ENCODE measurements around the gene TPM1.

Gene TPM1

GRCh38 chr15:63049783-63050371, 7.3 kb downstream of the TPM1 start:
- peak overlapping the region; percentile 46 for H3K4me3 ChIP-seq (ENCODE audit: severe bottlenecking)
- no peak for DNase-seq (ENCODE audit: low spot score)
- H3K27ac ChIP-seq (ENCODE audit: poor library complexity, severe bottlenecking): peak overlapping the region; percentile 59
- H3K4me1 ChIP-seq (ENCODE audit: insufficient read depth, poor library complexity, severe bottlenecking): peaks cover 36% of the 10 kb centered on the region
- no peak for ATAC-seq (ENCODE audit: low read depth)
- H3K36me3 ChIP-seq (ENCODE audit: low read depth): peaks cover 33% of the 10 kb centered on the region
- no peaks in the 10 kb centered on the region for H3K9me3 ChIP-seq (ENCODE audit: severe bottlenecking)
- no peaks in the 10 kb centered on the region for H3K27me3 ChIP-seq (ENCODE audit: insufficient read depth, poor library complexity, severe bottlenecking)
- TF ChIP-seq, protein P1, sequence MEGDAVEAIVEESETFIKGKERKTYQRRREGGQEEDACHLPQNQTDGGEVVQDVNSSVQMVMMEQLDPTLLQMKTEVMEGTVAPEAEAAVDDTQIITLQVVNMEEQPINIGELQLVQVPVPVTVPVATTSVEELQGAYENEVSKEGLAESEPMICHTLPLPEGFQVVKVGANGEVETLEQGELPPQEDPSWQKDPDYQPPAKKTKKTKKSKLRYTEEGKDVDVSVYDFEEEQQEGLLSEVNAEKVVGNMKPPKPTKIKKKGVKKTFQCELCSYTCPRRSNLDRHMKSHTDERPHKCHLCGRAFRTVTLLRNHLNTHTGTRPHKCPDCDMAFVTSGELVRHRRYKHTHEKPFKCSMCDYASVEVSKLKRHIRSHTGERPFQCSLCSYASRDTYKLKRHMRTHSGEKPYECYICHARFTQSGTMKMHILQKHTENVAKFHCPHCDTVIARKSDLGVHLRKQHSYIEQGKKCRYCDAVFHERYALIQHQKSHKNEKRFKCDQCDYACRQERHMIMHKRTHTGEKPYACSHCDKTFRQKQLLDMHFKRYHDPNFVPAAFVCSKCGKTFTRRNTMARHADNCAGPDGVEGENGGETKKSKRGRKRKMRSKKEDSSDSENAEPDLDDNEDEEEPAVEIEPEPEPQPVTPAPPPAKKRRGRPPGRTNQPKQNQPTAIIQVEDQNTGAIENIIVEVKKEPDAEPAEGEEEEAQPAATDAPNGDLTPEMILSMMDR (IDR thresholded peaks at IDR 0.05; ENCODE audit: poor library complexity, severe bottlenecking): no peak

DNA sequence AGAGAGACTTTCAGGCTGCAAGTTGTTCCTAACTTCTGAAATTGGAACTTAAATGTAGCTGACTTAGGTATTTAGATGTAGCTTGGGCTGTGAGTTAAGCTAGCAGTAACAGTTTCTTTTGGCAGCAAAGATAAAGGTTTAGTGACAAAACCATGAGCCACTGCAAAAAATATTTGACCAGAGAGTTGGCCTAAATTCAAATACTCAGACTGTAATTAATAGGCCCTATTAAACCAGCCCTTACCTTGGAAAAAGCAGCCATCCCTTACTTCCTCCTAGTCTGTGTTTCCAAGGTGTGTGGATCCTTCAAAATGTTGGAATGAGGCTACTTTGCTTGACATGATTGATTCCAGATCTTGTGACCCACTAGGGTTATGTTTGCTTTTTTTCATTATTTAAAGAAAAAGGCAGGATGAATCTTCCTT, 8.2 kb downstream of the TPM1 start:
- TF ChIP-seq, protein P1 (IDR thresholded peaks at IDR 0.05; ENCODE audit: poor library complexity, severe bottlenecking): no peak
- Histone ChIP-seq H3K4me3 (ENCODE audit: severe bottlenecking) (no peak overlapping the region), H3K4me1 (ENCODE audit: insufficient read depth, poor library complexity, severe bottlenecking) (peaks cover 27% of the 10 kb centered on the region), H3K9me3 (ENCODE audit: severe bottlenecking) (no peaks in the 10 kb centered on the region), H3K36me3 (ENCODE audit: low read depth) (peaks cover 30% of the 10 kb centered on the region), H3K27ac (ENCODE audit: poor library complexity, severe bottlenecking) (peak overlapping the region; percentile 59), H3K27me3 (ENCODE audit: insufficient read depth, poor library complexity, severe bottlenecking) (no peaks in the 10 kb centered on the region)
- DNase-seq (ENCODE audit: low spot score): no peak
- no peak for ATAC-seq (ENCODE audit: low read depth)

- peaks cover 30% of the 10 kb centered on the region for H3K36me3 ChIP-seq (ENCODE audit: low read depth)
- H3K4me1 ChIP-seq (ENCODE audit: insufficient read depth, poor library complexity, severe bottlenecking): peaks cover 21% of the 10 kb centered on the region
- no peaks in the 10 kb centered on the region for H3K27me3 ChIP-seq (ENCODE audit: insufficient read depth, poor library complexity, severe bottlenecking)
- no peak overlapping the region for H3K4me3 ChIP-seq (ENCODE audit: severe bottlenecking)
- peak overlapping the region; percentile 59 for H3K27ac ChIP-seq (ENCODE audit: poor library complexity, severe bottlenecking)
- TF ChIP-seq, protein P1 (IDR thresholded peaks at IDR 0.05; ENCODE audit: poor library complexity, severe bottlenecking): no peak
- ATAC-seq (ENCODE audit: low read depth): no peak
- DNase-seq (ENCODE audit: low spot score): no peak
- H3K9me3 ChIP-seq (ENCODE audit: severe bottlenecking): no peaks in the 10 kb centered on the region
Observed at GRCh38 chr15:63051156-63052066, 8.9 kb downstream of the TPM1 start.

DNA sequence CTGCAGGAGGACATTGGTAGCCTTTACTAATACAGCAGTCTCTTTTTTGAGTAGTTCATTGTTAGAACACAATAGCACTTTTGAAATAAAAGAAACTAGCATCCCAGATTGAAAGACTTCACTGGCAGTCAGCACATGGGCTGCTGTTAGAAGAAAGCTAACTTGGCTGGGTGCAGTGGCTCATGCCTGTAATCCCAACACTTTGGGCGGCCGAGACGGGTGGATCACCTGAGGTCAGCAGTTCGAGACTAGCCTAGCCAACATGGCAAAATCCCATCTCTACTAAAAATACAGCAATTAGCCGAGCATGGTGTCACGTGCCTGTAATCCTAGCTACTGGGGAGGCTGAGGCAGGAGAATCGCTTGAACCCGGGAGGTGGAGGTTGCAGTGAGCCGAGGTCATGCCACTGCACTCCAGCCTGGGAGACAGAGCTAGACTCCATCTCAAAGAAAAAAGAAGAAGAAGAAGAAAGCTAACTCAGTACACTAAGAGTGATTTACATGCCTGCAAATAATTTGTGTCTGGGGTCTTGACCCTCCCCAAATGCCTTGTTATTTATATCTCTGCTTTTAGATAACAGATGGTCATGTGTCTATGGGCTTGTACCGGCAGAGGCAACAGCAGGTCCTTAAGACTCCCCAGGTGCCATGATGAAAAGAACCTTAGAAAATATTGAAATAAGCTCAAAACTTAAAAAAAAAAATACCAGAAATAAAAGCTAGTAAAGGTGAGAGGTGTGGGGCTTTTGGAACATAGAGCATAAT, 9.7 kb downstream of the TPM1 start:
- H3K4me1 ChIP-seq (ENCODE audit: insufficient read depth, poor library complexity, severe bottlenecking): peaks cover 19% of the 10 kb centered on the region
- no peak overlapping the region for H3K4me3 ChIP-seq (ENCODE audit: severe bottlenecking)
- no peak overlapping the region for H3K27ac ChIP-seq (ENCODE audit: poor library complexity, severe bottlenecking)
- no peak for ATAC-seq (ENCODE audit: low read depth)
- no peak for DNase-seq (ENCODE audit: low spot score)
- H3K27me3 ChIP-seq (ENCODE audit: insufficient read depth, poor library complexity, severe bottlenecking): no peaks in the 10 kb centered on the region
- peaks cover 31% of the 10 kb centered on the region for H3K36me3 ChIP-seq (ENCODE audit: low read depth)
- TF ChIP-seq, protein P1 (IDR thresholded peaks at IDR 0.05; ENCODE audit: poor library complexity, severe bottlenecking): no peak
- H3K9me3 ChIP-seq (ENCODE audit: severe bottlenecking): no peaks in the 10 kb centered on the region

All from RWPE2 (cell line).